Fibroblast of pulmonary artery (primary cell): ENCODE measurements around the gene SIK1.
"Not testable (repeated sequence)": the region's sequence is repeated elsewhere in the genome, so short reads cannot be mapped to it uniquely, and the experiment has no call there.

ENCODE experiments used
- DNase-seq: peaks from one replicate; pipeline ENCODE4 v3.0.0-alpha.2; 2010; ENCODE audit warnings: low read depth
- H3K4me3 ChIP-seq: replicated peaks from 2 replicates; pipeline ENCODE4 v1.5.1; 2011; ENCODE audit warnings: low read depth, mild to moderate bottlenecking, control low read depth, low read length, moderate library complexity
- CTCF ChIP-seq: IDR thresholded peaks from 2 replicates; pipeline ENCODE4 v1.5.1; 2011; ENCODE audit warnings: mild to moderate bottlenecking, control low read depth, low read length, inconsistent platforms; ENCODE audit errors: missing control alignments

Gene SIK1

GRCh38 chr21:43426404-43427241 is at the start of gene SIK1:
Gene SIK1 (minus strand): TSS chr21:43427131. CDS start chr21:43426178, 953 bp downstream.
- H3K4me3 ChIP-seq, DNase-seq: not testable (repeated sequence)

GRCh38 chr21:43471597-43472242 is 44.8 kb upstream of the SIK1 start:
- DNase-seq: not testable (repeated sequence)

GRCh38 chr21:43469719-43470458 is 43.0 kb upstream of the SIK1 start:
- DNase-seq: not testable (repeated sequence)

More at GRCh38 chr21:43471597-43472242, 44.8 kb upstream of the SIK1 start:
- H3K4me3 ChIP-seq: not testable (repeated sequence)

GRCh38 chr21:43467785-43468184 is 40.9 kb upstream of the SIK1 start:
- TF ChIP-seq CTCF: no peak
- DNase-seq: no peak
- H3K4me3 ChIP-seq: no peak overlapping the region

More at GRCh38 chr21:43469719-43470458, 43.0 kb upstream of the SIK1 start:
- not testable (repeated sequence) for H3K4me3 ChIP-seq

- DNase-seq, H3K4me3 ChIP-seq: not testable (repeated sequence)
Measured at GRCh38 chr21:43465159-43465558, 38.2 kb upstream of the SIK1 start.

GRCh38 chr21:43463498-43464261 is 36.7 kb upstream of the SIK1 start:
- DNase-seq: not testable (repeated sequence)

GRCh38 chr21:43462932-43463331 is 36.0 kb upstream of the SIK1 start:
- DNase-seq, H3K4me3 ChIP-seq: not testable (repeated sequence)

More at GRCh38 chr21:43463498-43464261, 36.7 kb upstream of the SIK1 start:
- not testable (repeated sequence) for H3K4me3 ChIP-seq

- not testable (repeated sequence) for DNase-seq, H3K4me3 ChIP-seq
Measured at GRCh38 chr21:43460475-43460874, 33.5 kb upstream of the SIK1 start.

- not testable (repeated sequence) for DNase-seq, H3K4me3 ChIP-seq
Measured at GRCh38 chr21:43458995-43459394, 32.1 kb upstream of the SIK1 start.

GRCh38 chr21:43456616-43457314 is 29.8 kb upstream of the SIK1 start:
- not testable (repeated sequence) for DNase-seq, H3K4me3 ChIP-seq

GRCh38 chr21:43455717-43456116 is 28.8 kb upstream of the SIK1 start:
- DNase-seq: not testable (repeated sequence)

GRCh38 chr21:43454176-43454575 is 27.2 kb upstream of the SIK1 start:
- not testable (repeated sequence) for DNase-seq, H3K4me3 ChIP-seq

More at GRCh38 chr21:43455717-43456116, 28.8 kb upstream of the SIK1 start:
- H3K4me3 ChIP-seq: not testable (repeated sequence)

- H3K4me3 ChIP-seq, DNase-seq: not testable (repeated sequence)
Measured at GRCh38 chr21:43451850-43452249, 24.9 kb upstream of the SIK1 start.

GRCh38 chr21:43450287-43450686 is 23.4 kb upstream of the SIK1 start:
- not testable (repeated sequence) for DNase-seq, H3K4me3 ChIP-seq

GRCh38 chr21:43447353-43447977 is 20.5 kb upstream of the SIK1 start:
- not testable (repeated sequence) for DNase-seq, H3K4me3 ChIP-seq
